Measurements from ENCODE around the gene BMP8A.
"Not testable (repeated sequence)": the region's sequence is repeated elsewhere in the genome, so short reads cannot be mapped to it uniquely, and the experiment has no call there.

Gene BMP8A

GRCh38 chr1:39470040-39470439 lies 21.4 kb upstream of the BMP8A start:
- H3K4me1 Mint-ChIP-seq (ENCODE audit: low read depth) = no peaks in the 10 kb centered on the region
- no peaks in the 10 kb centered on the region for H3K27me3 Mint-ChIP-seq (ENCODE audit: low read depth)
- no peaks in the 10 kb centered on the region for H3K9me3 Mint-ChIP-seq
- H3K36me3 Mint-ChIP-seq (ENCODE audit: low read depth) = peaks cover 44% of the 10 kb centered on the region
- H3K4me3 Mint-ChIP-seq = no peak overlapping the region
- no peak overlapping the region for H3K27ac Mint-ChIP-seq

GRCh38 chr1:39472826-39473225 lies 18.6 kb upstream of the BMP8A start:
- H3K9me3 Mint-ChIP-seq = no peaks in the 10 kb centered on the region
- no peaks in the 10 kb centered on the region for H3K27me3 Mint-ChIP-seq (ENCODE audit: low read depth)
- H3K4me1 Mint-ChIP-seq (ENCODE audit: low read depth) = no peaks in the 10 kb centered on the region
- H3K27ac Mint-ChIP-seq = no peak overlapping the region
- H3K4me3 Mint-ChIP-seq = no peak overlapping the region
- H3K36me3 Mint-ChIP-seq (ENCODE audit: low read depth) = peaks cover 36% of the 10 kb centered on the region

GRCh38 chr1:39473324-39473723 lies 18.1 kb upstream of the BMP8A start:
- H3K27ac Mint-ChIP-seq = no peak overlapping the region
- no peaks in the 10 kb centered on the region for H3K4me1 Mint-ChIP-seq (ENCODE audit: low read depth)
- H3K4me3 Mint-ChIP-seq = no peak overlapping the region
- peaks cover 36% of the 10 kb centered on the region for H3K36me3 Mint-ChIP-seq (ENCODE audit: low read depth)
- no peaks in the 10 kb centered on the region for H3K27me3 Mint-ChIP-seq (ENCODE audit: low read depth)
- H3K9me3 Mint-ChIP-seq = no peaks in the 10 kb centered on the region

- Mint-ChIP-seq H3K36me3 (ENCODE audit: low read depth) (peaks cover 38% of the 10 kb centered on the region), H3K4me3 (no peak overlapping the region), H3K9me3 (no peaks in the 10 kb centered on the region), H3K27ac (no peak overlapping the region), H3K27me3 (ENCODE audit: low read depth) (no peaks in the 10 kb centered on the region), H3K4me1 (ENCODE audit: low read depth) (no peaks in the 10 kb centered on the region)
These were observed 16.6 kb upstream of the BMP8A start for GRCh38 chr1:39474810-39475209.

GRCh38 chr1:39475551-39475950 lies 15.9 kb upstream of the BMP8A start:
- H3K9me3 Mint-ChIP-seq; H3K4me3 Mint-ChIP-seq; H3K4me1 Mint-ChIP-seq (ENCODE audit: low read depth); H3K27ac Mint-ChIP-seq; H3K27me3 Mint-ChIP-seq (ENCODE audit: low read depth): not testable (repeated sequence)
- H3K36me3 Mint-ChIP-seq (ENCODE audit: low read depth) = peaks cover 38% of the 10 kb centered on the region

- Mint-ChIP-seq H3K27me3 (ENCODE audit: low read depth) (no peaks in the 10 kb centered on the region), H3K27ac (no peak overlapping the region), H3K4me3 (no peak overlapping the region), H3K9me3 (no peaks in the 10 kb centered on the region), H3K4me1 (ENCODE audit: low read depth) (no peaks in the 10 kb centered on the region), H3K36me3 (ENCODE audit: low read depth) (peaks cover 38% of the 10 kb centered on the region)
These were observed 13.1 kb upstream of the BMP8A start for GRCh38 chr1:39478126-39478915.

- Mint-ChIP-seq H3K36me3 (ENCODE audit: low read depth) (peaks cover 40% of the 10 kb centered on the region), H3K4me3 (no peak overlapping the region), H3K27ac (no peak overlapping the region), H3K27me3 (ENCODE audit: low read depth) (no peaks in the 10 kb centered on the region), H3K4me1 (ENCODE audit: low read depth) (no peaks in the 10 kb centered on the region), H3K9me3 (no peaks in the 10 kb centered on the region)
These were observed 10.1 kb upstream of the BMP8A start for GRCh38 chr1:39481289-39481688.

- Mint-ChIP-seq H3K36me3 (ENCODE audit: low read depth) (peaks cover 50% of the 10 kb centered on the region), H3K9me3 (no peaks in the 10 kb centered on the region), H3K27ac (no peak overlapping the region), H3K4me3 (no peak overlapping the region), H3K27me3 (ENCODE audit: low read depth) (no peaks in the 10 kb centered on the region), H3K4me1 (ENCODE audit: low read depth) (no peaks in the 10 kb centered on the region)
These were observed 8.2 kb upstream of the BMP8A start for GRCh38 chr1:39483276-39483675.

- Mint-ChIP-seq H3K36me3 (ENCODE audit: low read depth) (peaks cover 43% of the 10 kb centered on the region), H3K27ac (no peak overlapping the region), H3K27me3 (ENCODE audit: low read depth) (no peaks in the 10 kb centered on the region), H3K4me1 (ENCODE audit: low read depth) (no peaks in the 10 kb centered on the region), H3K4me3 (no peak overlapping the region), H3K9me3 (no peaks in the 10 kb centered on the region)
These were observed 6.9 kb upstream of the BMP8A start for GRCh38 chr1:39484564-39484963.

GRCh38 chr1:39485046-39485803 lies 6.2 kb upstream of the BMP8A start:
- no peak overlapping the region for H3K27ac Mint-ChIP-seq
- no peak overlapping the region for H3K4me3 Mint-ChIP-seq
- no peaks in the 10 kb centered on the region for H3K9me3 Mint-ChIP-seq
- peaks cover 5% of the 10 kb centered on the region for H3K27me3 Mint-ChIP-seq (ENCODE audit: low read depth)
- H3K36me3 Mint-ChIP-seq (ENCODE audit: low read depth) = peaks cover 37% of the 10 kb centered on the region
- H3K4me1 Mint-ChIP-seq (ENCODE audit: low read depth) = no peaks in the 10 kb centered on the region

GRCh38 chr1:39488012-39488545 lies 3.4 kb upstream of the BMP8A start:
- H3K4me3 Mint-ChIP-seq = no peak overlapping the region
- peaks cover 4% of the 10 kb centered on the region for H3K4me1 Mint-ChIP-seq (ENCODE audit: low read depth)
- H3K36me3 Mint-ChIP-seq (ENCODE audit: low read depth) = peaks cover 25% of the 10 kb centered on the region
- no peaks in the 10 kb centered on the region for H3K9me3 Mint-ChIP-seq
- peaks cover 20% of the 10 kb centered on the region for H3K27me3 Mint-ChIP-seq (ENCODE audit: low read depth)
- H3K27ac Mint-ChIP-seq = no peak overlapping the region

- Mint-ChIP-seq H3K4me3 (no peak overlapping the region), H3K27ac (no peak overlapping the region), H3K27me3 (ENCODE audit: low read depth) (peaks cover 29% of the 10 kb centered on the region), H3K4me1 (ENCODE audit: low read depth) (peaks cover 4% of the 10 kb centered on the region), H3K36me3 (ENCODE audit: low read depth) (peaks cover 21% of the 10 kb centered on the region), H3K9me3 (no peaks in the 10 kb centered on the region)
These were observed 2.5 kb upstream of the BMP8A start for GRCh38 chr1:39488793-39489566.

- Mint-ChIP-seq H3K4me1 (ENCODE audit: low read depth) (peaks cover 4% of the 10 kb centered on the region), H3K36me3 (ENCODE audit: low read depth) (peaks cover 19% of the 10 kb centered on the region), H3K27ac (no peak overlapping the region), H3K4me3 (no peak overlapping the region), H3K27me3 (ENCODE audit: low read depth) (peaks cover 34% of the 10 kb centered on the region), H3K9me3 (no peaks in the 10 kb centered on the region)
These were observed 1.7 kb upstream of the BMP8A start for GRCh38 chr1:39489567-39490239.

GRCh38 chr1:39490596-39491145 lies 765 bp upstream of the BMP8A start:
- H3K36me3 Mint-ChIP-seq (ENCODE audit: low read depth) = peaks cover 11% of the 10 kb centered on the region
- H3K4me1 Mint-ChIP-seq (ENCODE audit: low read depth) = peaks cover 4% of the 10 kb centered on the region
- peaks cover 34% of the 10 kb centered on the region for H3K27me3 Mint-ChIP-seq (ENCODE audit: low read depth)
- H3K27ac Mint-ChIP-seq = no peak overlapping the region
- peak overlapping the region; percentile 58 for H3K4me3 Mint-ChIP-seq
- no peaks in the 10 kb centered on the region for H3K9me3 Mint-ChIP-seq

Data from T-helper 1 cell treated with Interleukin-12 subunit alpha and Interleukin-12 subunit beta and Interleukin-4 antibody, amounts not matched to agents 30 μg/mL and 1 μg/mL, for 36 hours (primary cell).